BJ (cell line): ENCODE results near the gene MUS81. TPM values are rescaled to one million over a fixed set of nuclear protein-coding genes. Genes with fewer than 3 reads are reported as not detected.

Source experiments
- CTCF ChIA-PET: fragments of 350-600 bp; formaldehyde crosslinking; extraction: SDS; loops from one replicate; lab custom pipeline; 2021; ENCODE audit warnings: antibody characterized with exemption, inconsistent platforms; lab: Yijun Ruan, JAX
- POLR2A ChIA-PET: fragments of 300-600 bp; sonication (Branson Sonifier 250); formaldehyde crosslinking; extraction: SDS; loops from one replicate; lab custom pipeline; 2021; ENCODE audit warnings: antibody characterized with exemption; lab: Charles Lee
- DNase-seq: peaks from one replicate; pipeline ENCODE4 v3.0.0-alpha.2; 2011; ENCODE audit warnings: low read depth
- H3K27me3 ChIP-seq: 2 replicates; pipeline ENCODE4 v1.6.0; 2011; ENCODE audit warnings: low read length; ENCODE audit not compliant: control insufficient read depth, insufficient read depth
- H3K36me3 ChIP-seq: 2 replicates; pipeline ENCODE4 v1.5.1; 2011; ENCODE audit warnings: low read length; ENCODE audit not compliant: control insufficient read depth, insufficient read depth
- H3K4me3 ChIP-seq: 2 replicates; pipeline ENCODE4 v1.5.1; 2011; ENCODE audit warnings: low read depth, mild to moderate bottlenecking, control low read depth, low read length
- CTCF ChIP-seq: IDR thresholded peaks from 2 replicates; pipeline ENCODE4 v1.5.1; 2011; ENCODE audit warnings: low read depth, mild to moderate bottlenecking, control low read depth, inconsistent platforms, low read length, moderate library complexity; ENCODE audit not compliant: insufficient read depth
- polyA plus RNA-seq: library from polyadenylated mRNA; depleted of rRNA; stranded (reverse); fragments of >200 nt; gene quantifications from 2 replicates; pipeline ENCODE4 v1.2.3, GENCODE V29; 2011

MUS81 gene
- polyA plus RNA-seq, 1 experiment = 63.8 TPM

GRCh38 chr11:65849366-65849765 is 10.9 kb upstream of the MUS81 start:
- no peak for TF ChIP-seq CTCF
- H3K4me3 ChIP-seq = no peak overlapping the region
- no peaks in the 10 kb centered on the region for H3K27me3 ChIP-seq
- POLR2A ChIA-PET = interaction anchor here (0.7 kb wide), 1 partner anchor 245 kb away, joined by 8 read pairs; no protein-coding TSS in a partner anchor
- CTCF ChIA-PET = interaction anchor here (1.0 to 2.6 kb wide), 8 partner anchors 9 to 173 kb away, joined by 3 to 9 read pairs (median 4); partner anchors contain the start of genes EFEMP2, KAT5 and MUS81
- H3K36me3 ChIP-seq = peaks cover 32% of the 10 kb centered on the region
- DNase-seq = no peak

- TF ChIP-seq CTCF = no peak
- CTCF ChIA-PET = interaction anchor here (0.7 to 2.6 kb wide), 7 partner anchors 9 to 173 kb away, joined by 3 to 9 read pairs (median 3); partner anchors contain the start of genes EFEMP2, KAT5 and MUS81
- Histone ChIP-seq H3K4me3 (no peak overlapping the region), H3K36me3 (peaks cover 35% of the 10 kb centered on the region), H3K27me3 (no peaks in the 10 kb centered on the region)
- POLR2A ChIA-PET = no interaction called here
- no peak for DNase-seq
Observed at GRCh38 chr11:65849771-65850216, 10.4 kb upstream of the MUS81 start.

GRCh38 chr11:65850217-65851082 is 9.8 kb upstream of the MUS81 start:
- Histone ChIP-seq H3K27me3 (no peaks in the 10 kb centered on the region), H3K4me3 (no peak overlapping the region), H3K36me3 (peaks cover 40% of the 10 kb centered on the region)
- ChIA-PET POLR2A (no interaction called here), CTCF (interaction anchor here (0.6 to 2.6 kb wide), 12 partner anchors 8 to 408 kb away, joined by 3 to 9 read pairs (median 3); partner anchors contain the start of genes EFEMP2, KAT5 and MUS81)
- TF ChIP-seq CTCF = no peak
- no peak for DNase-seq

- POLR2A ChIA-PET = interaction anchor here (0.6 kb wide), 1 partner anchor 751 kb away, joined by 4 read pairs; no protein-coding TSS in a partner anchor
- no peak for DNase-seq
- CTCF ChIA-PET = interaction anchor here (0.7 to 2.6 kb wide), 11 partner anchors 9 to 407 kb away, joined by 3 to 9 read pairs (median 4); partner anchors contain the start of gene KAT5
- Histone ChIP-seq H3K4me3 (no peak overlapping the region), H3K36me3 (peaks cover 47% of the 10 kb centered on the region), H3K27me3 (no peaks in the 10 kb centered on the region)
- TF ChIP-seq CTCF = peak; percentile 56
Observed at GRCh38 chr11:65851083-65851579, 9.1 kb upstream of the MUS81 start.
